ENCODE data around the gene VAMP3.

VAMP3 gene

DNA sequence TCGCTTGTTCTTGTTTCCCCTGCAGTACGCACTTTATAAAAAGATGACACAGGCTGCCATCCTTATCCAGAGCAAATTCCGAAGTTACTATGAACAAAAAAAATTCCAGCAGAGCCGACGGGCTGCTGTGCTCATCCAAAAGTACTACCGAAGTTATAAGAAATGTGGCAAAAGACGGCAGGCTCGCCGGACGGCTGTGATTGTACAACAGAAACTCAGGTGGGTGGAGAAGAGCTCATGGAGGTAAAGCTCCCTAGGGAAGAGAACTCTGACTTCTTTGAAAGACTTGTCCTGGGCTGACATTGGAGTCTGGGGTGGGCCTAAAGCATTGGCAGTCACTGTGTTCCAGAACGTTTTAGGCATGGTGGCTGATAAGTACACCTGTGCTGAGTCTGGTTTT is 19.9 kb upstream of the VAMP3 start:
- Histone ChIP-seq H3K9me3 (ENCODE audit: control insufficient read depth, insufficient read depth, low read length) (no peaks in the 10 kb centered on the region), H3F3A (ENCODE audit: control insufficient read depth, insufficient read depth) (no peaks in the 10 kb centered on the region), H3K27ac (ENCODE audit: low read depth, low read length) (no peak overlapping the region), H3K4me3 (ENCODE audit: low read length) (no peak overlapping the region), H3K9me2 (replicated peaks; ENCODE audit: control insufficient read depth, low read length) (no peaks in the 10 kb centered on the region), H4K20me1 (ENCODE audit: control insufficient read depth, insufficient read depth, low read depth, low read length) (no peaks in the 10 kb centered on the region), H3K79me2 (ENCODE audit: control insufficient read depth, low read length) (no peaks in the 10 kb centered on the region), H3K27me3 (ENCODE audit: control insufficient read depth, low read length) (peaks cover 16% of the 10 kb centered on the region), H3K4me2 (ENCODE audit: low read length) (no peak overlapping the region), H3K36me3 (ENCODE audit: control insufficient read depth, low read length) (no peaks in the 10 kb centered on the region), H3K4me1 (ENCODE audit: control insufficient read depth, low read length) (peaks cover 5% of the 10 kb centered on the region)
- no peak for TF ChIP-seq EZH2phosphoT487 (IDR thresholded peaks at IDR 0.05; ENCODE audit: borderline replicate concordance, low read length)
- TF ChIP-seq, protein P1, sequence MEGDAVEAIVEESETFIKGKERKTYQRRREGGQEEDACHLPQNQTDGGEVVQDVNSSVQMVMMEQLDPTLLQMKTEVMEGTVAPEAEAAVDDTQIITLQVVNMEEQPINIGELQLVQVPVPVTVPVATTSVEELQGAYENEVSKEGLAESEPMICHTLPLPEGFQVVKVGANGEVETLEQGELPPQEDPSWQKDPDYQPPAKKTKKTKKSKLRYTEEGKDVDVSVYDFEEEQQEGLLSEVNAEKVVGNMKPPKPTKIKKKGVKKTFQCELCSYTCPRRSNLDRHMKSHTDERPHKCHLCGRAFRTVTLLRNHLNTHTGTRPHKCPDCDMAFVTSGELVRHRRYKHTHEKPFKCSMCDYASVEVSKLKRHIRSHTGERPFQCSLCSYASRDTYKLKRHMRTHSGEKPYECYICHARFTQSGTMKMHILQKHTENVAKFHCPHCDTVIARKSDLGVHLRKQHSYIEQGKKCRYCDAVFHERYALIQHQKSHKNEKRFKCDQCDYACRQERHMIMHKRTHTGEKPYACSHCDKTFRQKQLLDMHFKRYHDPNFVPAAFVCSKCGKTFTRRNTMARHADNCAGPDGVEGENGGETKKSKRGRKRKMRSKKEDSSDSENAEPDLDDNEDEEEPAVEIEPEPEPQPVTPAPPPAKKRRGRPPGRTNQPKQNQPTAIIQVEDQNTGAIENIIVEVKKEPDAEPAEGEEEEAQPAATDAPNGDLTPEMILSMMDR (IDR thresholded peaks at IDR 0.05; ENCODE audit: low read depth, low read length, poor library complexity, severe bottlenecking) = no peak

DNA sequence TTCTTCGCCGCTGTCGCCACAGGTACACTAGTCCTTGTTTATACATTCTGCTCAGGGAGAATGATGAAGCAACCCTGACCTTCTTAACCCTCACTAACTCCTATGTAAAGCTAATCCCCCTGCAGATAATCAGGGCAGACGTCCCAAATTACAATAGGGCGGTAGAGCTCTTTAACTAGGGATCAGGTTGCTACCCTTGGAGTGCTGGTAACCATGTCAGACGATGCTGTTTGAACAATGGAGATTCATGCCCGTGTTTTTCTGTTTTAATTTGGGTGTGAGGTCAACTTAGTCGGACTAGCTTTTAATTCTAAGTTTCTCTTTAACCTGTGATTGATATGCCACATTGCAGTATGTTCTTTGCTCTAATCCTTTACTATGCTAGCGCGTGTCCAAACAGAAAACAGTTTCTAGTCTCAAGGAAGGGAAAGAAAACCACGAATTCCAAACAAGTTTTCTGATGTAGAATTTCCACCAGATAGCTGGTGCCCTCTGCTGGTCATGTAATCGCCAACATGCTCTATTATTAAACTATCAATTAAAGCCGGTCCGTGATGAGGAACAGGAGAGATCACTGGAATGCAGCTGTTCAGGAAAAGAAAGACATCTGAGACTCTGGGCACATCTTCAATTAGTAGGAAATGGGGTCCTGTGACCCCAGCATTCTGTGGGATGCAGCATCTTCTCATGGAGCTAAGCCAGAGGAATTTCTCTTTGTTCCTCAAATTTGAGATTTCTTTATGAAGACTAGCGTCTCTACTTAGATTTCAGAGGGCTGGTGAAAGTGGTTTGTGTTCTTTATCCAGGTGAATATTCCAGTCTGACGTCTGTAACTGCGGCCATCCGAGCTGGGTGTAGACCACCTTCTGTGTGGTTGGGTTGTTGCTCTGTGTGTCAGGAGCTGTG is 18.3 kb upstream of the VAMP3 start:
- no peak overlapping the region for H3K27ac ChIP-seq (ENCODE audit: low read depth, low read length)
- H3K4me3 ChIP-seq (ENCODE audit: low read length) = no peak overlapping the region
- H3K36me3 ChIP-seq (ENCODE audit: control insufficient read depth, low read length) = no peaks in the 10 kb centered on the region
- TF ChIP-seq, protein P1 (IDR thresholded peaks at IDR 0.05; ENCODE audit: low read depth, low read length, poor library complexity, severe bottlenecking) = peak; percentile 81
- TF ChIP-seq EZH2phosphoT487 (IDR thresholded peaks at IDR 0.05; ENCODE audit: borderline replicate concordance, low read length) = no peak; the same call in 1 of the 2 replicates
- peaks cover 5% of the 10 kb centered on the region for H3K4me1 ChIP-seq (ENCODE audit: control insufficient read depth, low read length)
- no peaks in the 10 kb centered on the region for H3F3A ChIP-seq (ENCODE audit: control insufficient read depth, insufficient read depth)
- no peaks in the 10 kb centered on the region for H4K20me1 ChIP-seq (ENCODE audit: control insufficient read depth, insufficient read depth, low read depth, low read length)
- no peaks in the 10 kb centered on the region for H3K79me2 ChIP-seq (ENCODE audit: control insufficient read depth, low read length)
- peaks cover 16% of the 10 kb centered on the region for H3K27me3 ChIP-seq (ENCODE audit: control insufficient read depth, low read length)
- H3K9me3 ChIP-seq (ENCODE audit: control insufficient read depth, insufficient read depth, low read length) = no peaks in the 10 kb centered on the region
- H3K4me2 ChIP-seq (ENCODE audit: low read length) = peak overlapping the region; percentile 10; the same call in 1 of the 2 replicates
- H3K9me2 ChIP-seq (replicated peaks; ENCODE audit: control insufficient read depth, low read length) = no peaks in the 10 kb centered on the region

DNA sequence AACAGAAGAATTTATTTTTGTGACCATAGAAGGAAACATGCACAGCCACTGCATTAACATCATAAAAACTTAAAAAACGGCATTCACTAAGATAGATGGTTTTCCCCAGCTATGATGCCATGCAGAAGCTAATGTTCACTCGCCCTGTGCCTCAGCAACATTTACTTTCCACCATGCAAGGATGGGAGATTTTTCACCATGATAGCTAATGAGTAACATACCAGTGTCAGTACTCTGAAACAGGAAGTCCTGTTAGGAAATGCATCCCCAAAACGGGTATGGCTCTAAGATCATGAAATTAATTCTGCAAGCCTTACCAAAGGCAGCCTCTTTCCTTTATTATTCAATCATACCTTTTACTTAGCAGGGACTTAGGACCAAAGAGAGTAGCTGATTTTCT is 17.5 kb upstream of the VAMP3 start:
- H3K27ac ChIP-seq (ENCODE audit: low read depth, low read length) = no peak overlapping the region
- no peaks in the 10 kb centered on the region for H3K9me3 ChIP-seq (ENCODE audit: control insufficient read depth, insufficient read depth, low read length)
- peaks cover 5% of the 10 kb centered on the region for H3K4me1 ChIP-seq (ENCODE audit: control insufficient read depth, low read length)
- no peaks in the 10 kb centered on the region for H3F3A ChIP-seq (ENCODE audit: control insufficient read depth, insufficient read depth)
- H4K20me1 ChIP-seq (ENCODE audit: control insufficient read depth, insufficient read depth, low read depth, low read length) = no peaks in the 10 kb centered on the region
- H3K9me2 ChIP-seq (replicated peaks; ENCODE audit: control insufficient read depth, low read length) = no peaks in the 10 kb centered on the region
- H3K4me2 ChIP-seq (ENCODE audit: low read length) = no peak overlapping the region
- H3K36me3 ChIP-seq (ENCODE audit: control insufficient read depth, low read length) = no peaks in the 10 kb centered on the region
- peaks cover 16% of the 10 kb centered on the region for H3K27me3 ChIP-seq (ENCODE audit: control insufficient read depth, low read length)
- TF ChIP-seq, protein P1 (IDR thresholded peaks at IDR 0.05; ENCODE audit: low read depth, low read length, poor library complexity, severe bottlenecking) = no peak
- no peak overlapping the region for H3K4me3 ChIP-seq (ENCODE audit: low read length)
- no peaks in the 10 kb centered on the region for H3K79me2 ChIP-seq (ENCODE audit: control insufficient read depth, low read length)

Measured in DOHH2 (cell line).